Right kidney (tissue), 1 donor: Measurements from ENCODE around the gene TRMT6.

Source experiments
- DNase-seq: peaks from one replicate; pipeline ENCODE4 v3.0.0-alpha.2; 2016

TRMT6 gene

GRCh38 chr20:5967469-5967868 lies 17.1 kb upstream of the TRMT6 start:
- no peak for DNase-seq

- DNase-seq = no peak
Observed at GRCh38 chr20:5949943-5950270, 426 bp downstream of the TRMT6 start.

- no peak for DNase-seq
Observed at GRCh38 chr20:5947276-5947675, 3.1 kb downstream of the TRMT6 start.

- no peak for DNase-seq
Observed at GRCh38 chr20:5945963-5946362, 4.4 kb downstream of the TRMT6 start.

GRCh38 chr20:5938456-5939029 lies 11.8 kb downstream of the TRMT6 start:
- DNase-seq = no peak

GRCh38 chr20:5936238-5936637 lies 14.1 kb downstream of the TRMT6 start:
- DNase-seq = no peak

- no peak for DNase-seq
Observed at GRCh38 chr20:5935384-5935783, 14.9 kb downstream of the TRMT6 start.

- no peak for DNase-seq
Observed at GRCh38 chr20:5933802-5934436, 16.4 kb downstream of the TRMT6 start.

- no peak for DNase-seq
Observed at GRCh38 chr20:5932796-5933195, 17.5 kb downstream of the TRMT6 start.

GRCh38 chr20:5931411-5931810 lies 18.9 kb downstream of the TRMT6 start:
- no peak for DNase-seq

- DNase-seq = no peak
Observed at GRCh38 chr20:5928836-5929715, 21.3 kb downstream of the TRMT6 start.

- no peak for DNase-seq
Observed at GRCh38 chr20:5927749-5928462, 22.4 kb downstream of the TRMT6 start.

- DNase-seq = no peak
Observed at GRCh38 chr20:5925551-5925950, 24.8 kb downstream of the TRMT6 start.

GRCh38 chr20:5923493-5923892 lies 26.8 kb downstream of the TRMT6 start:
- no peak for DNase-seq

- no peak for DNase-seq
Observed at GRCh38 chr20:5920581-5920980, 29.8 kb downstream of the TRMT6 start.

GRCh38 chr20:5919626-5920544 lies 30.4 kb downstream of the TRMT6 start:
- no peak for DNase-seq

GRCh38 chr20:5918856-5919625 lies 31.3 kb downstream of the TRMT6 start:
- no peak for DNase-seq

GRCh38 chr20:5914859-5915258 lies 35.5 kb downstream of the TRMT6 start:
- DNase-seq = no peak

GRCh38 chr20:5913166-5913565 lies 37.2 kb downstream of the TRMT6 start:
- no peak for DNase-seq

- DNase-seq = no peak
Observed at GRCh38 chr20:5910186-5910585, 40.1 kb downstream of the TRMT6 start.

GRCh38 chr20:5908981-5909380 lies 41.4 kb downstream of the TRMT6 start:
- DNase-seq = no peak
